Heart left ventricle (tissue), 13 donors: Measurements from ENCODE around the gene FAM219A.

Experiments used
- CTCF ChIP-seq, 12 donors: fragments of 200-600 bp; sonication (generic) in 4 of 12; IDR thresholded peaks; one replicate each; pipeline versions ENCODE4 v1.5.0 to v1.8.0; 2018 to 2022; ENCODE audit warnings: antibody characterized with exemption in 12 of 12, mild to moderate bottlenecking in 5 of 12
- POLR2A ChIP-seq, 2 donors: fragments of 450-650 bp; IDR thresholded peaks; one replicate each; pipeline ENCODE4 v1.6.1; 2017; ENCODE audit warnings: antibody characterized with exemption in 2 of 2, mild to moderate bottlenecking in 2 of 2, moderate library complexity in 2 of 2
- donor health status: ischemic (EF 13 %, LVEDD 7.1; RV severe dilation, severe dysfunction).
- donor health status: DM: no; HTN: yes; CAD: no.
- donor health status: DM: no; HTN: no; CAD: no.
- donor health status: ischemic (EF 25% LVEDD 6.9; RV normal size, moderate dysfunction).
- donor health status: ischemic (EF 25% LVEDD 5.7; RV mildly dilated, moderate dysfunction).
- donor health status: ischemic (EF 35%, LVEDD 5.7; RV mildly dilated, moderate dysfunction).
- donor health status: nonischemic (EF 11% LVEDD 7.7; RV severe dilation, severe dysfunction).
- donor health status: DM: yes; HTN: yes; CAD: no.
- donor health status: PGD.
- donor health status: ischemic (EF 29% LVEDD 5.4; RV normal size, mild dysfunction).
- donor health status: nonischemic (EF 23%, LVEDD 6.1; RV moderate dilation, normal function).

GRCh38 chr9:34457266-34458012 lies 931 bp downstream of the FAM219A start:
- TF ChIP-seq CTCF (IDR thresholded peaks at IDR 0.05) (no peak), POLR2A (IDR thresholded peaks at IDR 0.05) (no peak)
